Vagina (tissue), 2 donors: ENCODE results near the gene PPP1R3C.

Experiments
- CTCF ChIP-seq, 3 experiments: fragments of 450-650 bp in 2 of 3; fragments of 200-600 bp in 1 of 3; sonication (generic) in 1 of 3; IDR thresholded peaks; one replicate each; pipeline ENCODE4 v1.5.1; 2017 to 2019; ENCODE audit warnings: antibody characterized with exemption in 3 of 3, mild to moderate bottlenecking in 2 of 3, moderate library complexity in 2 of 3
- POLR2A ChIP-seq, 2 donors: fragments of 450-650 bp; IDR thresholded peaks; one replicate each; pipeline ENCODE4 v1.6.1; 2017; ENCODE audit warnings: antibody characterized with exemption in 2 of 2, mild to moderate bottlenecking in 2 of 2, moderate library complexity in 2 of 2
- POLR2AphosphoS5 ChIP-seq, 2 donors: sonication (generic); formaldehyde crosslinking; IDR thresholded peaks; one replicate each; pipeline ENCODE4 v1.9.0; 2017; ENCODE audit warnings: antibody characterized with exemption in 2 of 2, mild to moderate bottlenecking in 2 of 2, low read depth in 1 of 2; ENCODE audit not compliant: insufficient read depth in 1 of 2

DNA sequence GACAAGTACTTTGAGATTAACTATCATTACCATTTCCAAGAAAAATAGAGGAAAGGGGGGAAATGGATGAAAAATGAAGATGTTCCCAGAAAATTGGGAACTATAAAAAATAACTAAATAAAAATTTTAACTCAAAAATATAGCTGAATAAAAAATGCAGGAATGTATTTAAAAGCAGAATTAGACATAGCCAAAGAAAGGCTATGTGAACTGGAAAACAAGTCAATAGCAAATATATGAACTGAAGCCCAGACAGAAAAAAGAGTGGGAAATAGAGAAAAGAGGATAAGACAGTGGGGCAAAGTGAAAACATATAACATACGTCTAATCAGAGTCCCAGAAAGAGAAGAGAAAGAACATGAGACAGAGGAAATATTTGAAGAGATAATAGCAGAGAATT lies 10.3 kb downstream of the PPP1R3C start:
- TF ChIP-seq CTCF (IDR thresholded peaks at IDR 0.05), result no peak
- no peak for TF ChIP-seq POLR2A (IDR thresholded peaks at IDR 0.05)
- TF ChIP-seq POLR2AphosphoS5 (IDR thresholded peaks at IDR 0.05; ENCODE audit: insufficient read depth in 1 of 2, low read depth in 1 of 2), result no peak
